GM19324 (cell line): ENCODE results near the gene FKBP1A.

Source experiments
- ATAC-seq: cut with Tn5 transposase; IDR thresholded peaks from one replicate; pipeline ENCODE4 v1.9.1; 2021; ENCODE audit warnings: mild to moderate bottlenecking, moderate library complexity; ENCODE audit not compliant: unreplicated experiment, low FRiP score

The FKBP1A gene

GRCh38 chr20:1388741-1389483 is 3.9 kb downstream of the FKBP1A start:
- no peak for ATAC-seq

DNA sequence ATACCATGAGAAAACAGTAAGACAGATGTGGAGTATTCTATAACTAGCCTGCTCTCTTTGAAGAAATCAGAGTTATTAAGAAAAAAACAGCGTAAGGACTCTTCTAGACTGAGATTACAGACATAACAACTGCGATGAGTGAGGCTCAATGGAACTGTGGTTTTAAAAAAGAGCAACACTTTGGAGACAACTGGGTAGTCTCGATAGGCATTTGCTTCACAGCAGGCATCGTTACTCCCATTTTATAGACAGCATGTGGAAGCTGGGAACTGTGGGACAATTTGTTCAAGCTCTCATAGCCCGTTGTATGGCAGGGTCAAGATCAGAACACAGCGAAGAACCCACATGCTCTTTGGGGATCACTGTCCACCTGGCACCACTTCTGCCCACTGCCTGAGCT is 4.6 kb downstream of the FKBP1A start:
- ATAC-seq: no peak

- ATAC-seq: no peak
Observed at GRCh38 chr20:1386323-1386722, 6.5 kb downstream of the FKBP1A start.

DNA sequence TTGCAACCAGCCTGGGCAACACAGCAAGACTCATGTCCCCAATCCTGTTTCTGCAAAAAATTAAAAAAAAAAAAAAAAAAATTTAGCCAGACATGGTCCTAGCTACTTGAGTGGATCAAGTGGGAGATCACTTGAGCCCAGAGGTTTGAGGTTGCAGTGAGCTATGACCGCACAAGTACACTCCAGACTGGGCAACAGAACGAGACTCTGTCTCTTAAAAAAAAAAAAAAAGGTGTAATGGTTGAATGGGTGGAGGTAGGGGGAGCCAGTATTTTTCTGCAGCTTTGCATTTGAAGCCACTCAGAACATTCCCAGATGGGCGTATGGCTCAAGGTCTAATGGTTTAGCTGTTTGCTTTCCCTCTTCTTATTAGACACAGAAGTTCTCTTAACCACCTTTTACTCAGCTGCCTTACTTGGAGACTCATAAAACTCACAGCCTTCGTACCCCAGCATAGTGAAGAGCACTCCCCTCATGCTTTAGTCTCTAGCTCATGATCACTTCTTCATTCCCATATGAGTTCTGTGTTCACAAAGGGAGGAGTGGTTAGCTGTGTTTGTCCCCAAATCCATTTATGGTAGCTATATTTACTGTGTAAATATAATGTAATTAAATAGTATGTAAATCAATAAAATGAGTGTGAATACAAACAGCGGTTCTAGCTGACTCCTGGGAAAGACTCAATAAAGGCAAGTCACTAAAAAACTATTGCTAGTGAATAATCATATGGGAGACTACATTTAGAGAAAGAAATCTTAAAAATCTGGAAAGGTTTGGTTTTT is 9.0 kb downstream of the FKBP1A start:
- ATAC-seq: no peak

DNA sequence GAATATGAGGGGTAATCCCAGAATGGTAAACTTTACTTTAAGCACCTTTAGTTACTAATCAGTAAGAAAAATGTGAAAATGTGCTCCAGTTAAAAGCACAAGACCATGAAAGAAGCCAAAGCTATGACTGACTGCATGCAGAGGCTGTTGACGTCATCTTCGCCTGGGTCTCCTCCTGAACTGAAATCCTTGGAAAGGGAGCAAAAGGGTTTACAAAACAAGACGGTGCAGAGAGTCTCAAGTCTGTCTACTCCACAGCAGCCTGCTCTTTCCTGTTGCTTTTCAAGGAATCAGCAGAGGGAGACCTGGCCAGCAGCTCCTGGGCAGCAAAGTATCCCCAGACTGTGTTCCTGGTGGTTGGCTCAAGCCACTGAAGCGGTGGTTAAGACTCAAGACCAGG is 10.2 kb downstream of the FKBP1A start:
- ATAC-seq: no peak

GRCh38 chr20:1381753-1382591 is 10.9 kb downstream of the FKBP1A start:
- no peak for ATAC-seq

DNA sequence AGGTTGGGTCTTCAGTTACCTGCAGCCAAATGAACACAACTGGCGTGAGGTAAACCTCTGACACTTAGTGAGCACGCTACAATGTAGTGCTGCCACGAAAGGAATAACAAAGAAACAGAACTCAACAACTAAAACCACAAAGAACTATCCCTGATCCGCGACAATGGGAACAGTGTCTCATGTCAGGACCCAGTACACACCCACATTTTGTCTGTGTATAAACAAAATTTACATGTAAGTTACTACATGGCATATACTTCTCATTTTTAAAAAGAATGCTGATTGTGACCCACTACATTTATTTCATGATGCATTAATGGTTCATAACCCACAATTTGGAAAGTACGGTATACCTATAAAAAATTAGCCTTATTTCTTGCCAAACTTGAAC is 14.1 kb downstream of the FKBP1A start:
- no peak for ATAC-seq

DNA sequence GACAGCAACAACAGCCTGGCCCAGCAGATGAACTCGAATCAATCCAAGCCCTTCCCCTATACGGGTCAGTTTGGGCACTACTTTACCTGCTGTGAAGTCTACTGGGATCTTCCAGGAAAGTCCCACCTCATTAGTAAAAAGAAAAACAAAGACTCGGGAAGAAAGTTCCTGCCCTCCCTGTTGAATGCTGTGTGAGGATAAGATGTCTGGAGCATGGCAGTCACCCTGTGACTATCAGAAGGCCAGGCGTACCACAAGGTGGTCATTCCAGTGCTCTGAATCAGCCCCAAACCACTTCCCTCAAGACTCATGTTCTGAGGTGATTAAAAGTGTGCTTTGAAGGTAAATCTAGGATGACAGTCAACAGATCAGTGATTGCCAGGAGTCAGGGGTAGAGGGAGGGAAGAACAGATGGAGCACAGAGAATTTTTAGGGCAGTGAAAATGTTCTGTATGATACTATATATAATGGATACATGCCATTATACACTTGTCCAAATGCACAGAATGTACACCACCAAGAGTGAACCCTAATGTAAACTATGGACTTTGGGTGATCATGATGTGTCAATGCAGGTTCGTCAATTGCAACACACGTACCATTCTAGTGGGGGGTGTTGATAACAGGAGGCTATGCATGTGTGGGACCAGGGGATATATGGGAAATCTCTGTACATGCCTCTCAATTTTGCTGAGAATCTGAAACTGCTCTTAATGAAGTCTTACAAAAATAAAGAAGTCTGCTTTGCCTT is 14.7 kb downstream of the FKBP1A start:
- ATAC-seq: no peak

DNA sequence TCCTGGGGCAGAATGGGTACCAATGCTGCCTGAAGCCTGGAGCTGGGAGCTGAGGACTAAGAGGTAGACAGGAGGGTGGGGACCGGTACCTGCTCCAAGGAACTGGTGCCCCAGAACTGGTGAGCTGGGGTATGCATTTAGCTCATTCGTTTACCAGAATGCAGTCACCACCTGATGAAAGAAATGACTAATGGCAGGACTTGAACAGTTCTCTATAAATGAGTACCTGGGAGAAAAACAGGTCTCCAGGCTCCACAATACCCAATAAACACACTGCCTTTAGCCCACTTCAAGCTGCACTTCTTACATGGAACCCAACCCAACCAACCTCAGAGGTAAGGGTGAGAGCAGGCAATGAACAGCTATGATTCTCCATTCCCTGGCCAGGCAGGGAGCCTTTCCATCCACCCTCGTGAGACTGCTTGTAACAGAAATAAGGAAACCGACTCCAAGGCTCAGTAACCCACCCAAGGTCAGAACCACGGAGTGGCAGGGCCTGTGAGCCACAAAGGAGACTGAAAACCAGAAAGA is 15.4 kb downstream of the FKBP1A start:
- ATAC-seq: no peak

GRCh38 chr20:1376408-1377270 is 16.2 kb downstream of the FKBP1A start:
- no peak for ATAC-seq

DNA sequence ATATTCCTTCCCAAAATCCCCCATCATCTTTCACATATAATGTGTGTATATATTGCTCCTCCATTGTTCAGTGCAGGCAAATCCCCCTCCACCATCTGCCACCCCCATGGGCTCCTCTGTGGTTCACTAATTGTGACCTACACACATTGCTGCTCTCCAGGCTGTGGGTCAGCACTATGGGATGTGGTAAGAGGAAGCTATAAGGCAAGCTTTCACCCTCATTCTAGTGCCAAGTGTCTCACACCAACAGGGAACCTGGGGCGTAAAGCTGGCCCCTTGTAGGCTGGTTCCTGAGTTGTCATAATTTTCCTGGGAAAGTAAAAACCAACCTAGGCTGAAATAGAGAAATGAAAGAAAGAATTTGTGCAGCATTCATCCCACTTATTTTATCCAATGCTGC is 16.8 kb downstream of the FKBP1A start:
- no peak for ATAC-seq

- ATAC-seq: no peak
Observed at GRCh38 chr20:1375515-1375914, 17.3 kb downstream of the FKBP1A start.

DNA sequence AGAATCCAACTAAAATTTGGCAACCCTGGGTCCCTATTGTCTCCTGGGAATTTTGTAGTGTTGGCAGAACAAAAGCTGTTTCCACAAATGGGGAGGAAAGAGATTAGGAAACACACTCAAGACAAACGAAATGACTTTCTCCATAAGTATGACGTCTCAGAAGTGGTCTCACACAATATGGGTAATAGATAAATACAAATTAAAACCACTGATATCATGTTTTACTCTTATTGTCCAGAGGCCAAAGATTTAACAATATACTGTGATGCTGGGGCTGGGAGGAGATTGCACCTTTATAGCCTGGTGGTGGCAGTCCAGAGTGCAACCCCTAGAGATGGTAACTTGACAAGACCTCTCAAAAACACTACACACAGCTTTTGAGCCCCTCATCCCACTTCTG is 18.6 kb downstream of the FKBP1A start:
- ATAC-seq: no peak

GRCh38 chr20:1373614-1374013 is 19.2 kb downstream of the FKBP1A start:
- ATAC-seq: no peak

- ATAC-seq: no peak
Observed at GRCh38 chr20:1373036-1373435, 19.8 kb downstream of the FKBP1A start.

GRCh38 chr20:1371830-1372539 is 20.9 kb downstream of the FKBP1A start:
- ATAC-seq: no peak

DNA sequence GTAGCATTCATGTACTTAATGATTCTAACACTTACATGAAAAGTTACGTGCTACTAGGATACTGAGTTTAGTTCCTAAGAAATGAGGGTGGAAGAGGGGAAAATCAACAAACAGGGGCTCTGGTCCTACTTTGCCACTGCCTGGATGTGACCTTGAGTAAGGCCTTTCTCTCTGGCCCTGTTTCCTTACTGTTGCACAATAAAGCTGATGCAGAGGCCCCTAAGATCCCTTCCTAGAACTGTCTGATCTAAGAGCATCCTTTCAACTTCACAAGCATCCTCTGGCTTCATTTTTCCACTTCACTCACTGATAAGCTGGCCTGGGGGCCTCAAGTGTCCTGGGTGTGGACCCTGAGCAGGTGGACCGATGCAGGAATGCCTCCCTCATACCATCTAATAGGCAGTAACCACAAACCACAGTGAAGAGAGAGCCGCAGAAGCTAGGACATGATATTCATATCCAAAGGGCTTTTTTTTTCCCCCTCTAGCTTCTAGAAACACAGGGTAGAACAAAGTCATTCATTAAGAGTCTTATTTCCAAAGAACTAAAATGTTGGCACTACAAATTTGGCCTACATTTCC is 21.6 kb downstream of the FKBP1A start:
- no peak for ATAC-seq

GRCh38 chr20:1370548-1371110 is 22.2 kb downstream of the FKBP1A start:
- ATAC-seq: no peak
